Gastrocnemius medialis (tissue), 4 donors: Measurements from ENCODE around the gene SKI.

ENCODE experiments used
- POLR2A ChIP-seq, 2 donors: fragments of 450-650 bp; IDR thresholded peaks; one replicate each; pipeline ENCODE4 v1.6.1; 2017; ENCODE audit warnings: antibody characterized with exemption in 2 of 2, mild to moderate bottlenecking in 2 of 2, moderate library complexity in 2 of 2
- TF ChIP-seq, protein P1 (sequence below), 5 experiments: fragments of 450-650 bp in 3 of 5; fragments of 200-600 bp in 2 of 5; sonication (generic) in 2 of 5; IDR thresholded peaks in 4 of 5; conservative IDR thresholded peaks in 1 of 5; 1 replicate in 4 of 5; 2 replicates in 1 of 5; pipeline ENCODE4 v1.5.1; 2016 to 2019; ENCODE audit warnings: antibody characterized with exemption in 5 of 5, mild to moderate bottlenecking in 3 of 5, moderate library complexity in 3 of 5

DNA sequence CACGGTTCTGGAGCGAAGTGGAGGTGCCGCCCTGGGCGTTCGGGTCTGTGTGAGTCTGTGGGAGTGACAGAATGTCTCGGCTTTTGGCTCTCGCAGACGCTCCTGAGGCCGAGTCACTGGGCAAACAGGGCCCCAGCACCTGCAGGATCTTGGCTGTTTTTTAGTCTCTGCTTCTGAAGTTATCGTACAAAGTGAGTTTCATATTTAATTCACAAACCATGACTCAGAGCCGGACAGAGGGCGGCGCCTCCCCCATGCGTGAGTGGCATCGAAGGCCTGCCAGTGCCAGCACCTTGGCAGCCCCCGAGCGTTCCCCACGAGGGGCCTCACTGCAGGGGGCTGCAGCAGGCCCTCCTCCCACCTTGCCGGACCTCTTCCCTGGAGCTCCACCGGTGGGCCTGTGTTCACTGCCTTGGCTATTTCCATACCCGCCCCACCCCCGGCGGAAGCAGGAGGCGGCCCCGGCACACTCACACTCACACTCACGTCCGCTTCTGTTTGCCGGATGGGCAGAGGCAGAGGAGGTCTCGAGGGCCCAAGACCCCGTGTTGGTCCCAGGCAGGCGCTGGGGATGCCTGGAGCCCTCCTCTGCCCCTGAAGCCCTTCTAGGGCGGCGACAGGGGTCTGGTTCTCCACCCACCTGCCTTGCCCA, 106.9 kb downstream of the SKI start:
- TF ChIP-seq, protein P1, sequence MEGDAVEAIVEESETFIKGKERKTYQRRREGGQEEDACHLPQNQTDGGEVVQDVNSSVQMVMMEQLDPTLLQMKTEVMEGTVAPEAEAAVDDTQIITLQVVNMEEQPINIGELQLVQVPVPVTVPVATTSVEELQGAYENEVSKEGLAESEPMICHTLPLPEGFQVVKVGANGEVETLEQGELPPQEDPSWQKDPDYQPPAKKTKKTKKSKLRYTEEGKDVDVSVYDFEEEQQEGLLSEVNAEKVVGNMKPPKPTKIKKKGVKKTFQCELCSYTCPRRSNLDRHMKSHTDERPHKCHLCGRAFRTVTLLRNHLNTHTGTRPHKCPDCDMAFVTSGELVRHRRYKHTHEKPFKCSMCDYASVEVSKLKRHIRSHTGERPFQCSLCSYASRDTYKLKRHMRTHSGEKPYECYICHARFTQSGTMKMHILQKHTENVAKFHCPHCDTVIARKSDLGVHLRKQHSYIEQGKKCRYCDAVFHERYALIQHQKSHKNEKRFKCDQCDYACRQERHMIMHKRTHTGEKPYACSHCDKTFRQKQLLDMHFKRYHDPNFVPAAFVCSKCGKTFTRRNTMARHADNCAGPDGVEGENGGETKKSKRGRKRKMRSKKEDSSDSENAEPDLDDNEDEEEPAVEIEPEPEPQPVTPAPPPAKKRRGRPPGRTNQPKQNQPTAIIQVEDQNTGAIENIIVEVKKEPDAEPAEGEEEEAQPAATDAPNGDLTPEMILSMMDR (IDR thresholded peaks at IDR 0.05 in 4 of 5, conservative IDR thresholded peaks at IDR 0.05 in 1 of 5), result no peak
- no peak for TF ChIP-seq POLR2A (IDR thresholded peaks at IDR 0.05)
